ENCODE results near the gene NFIA. TPM values are rescaled to one million over a fixed set of nuclear protein-coding genes. Genes with fewer than 3 reads are reported as not detected.

The NFIA gene
- total and polyA plus RNA-seq, 10 of the 15 experiments (the other 5 are each of a cell fraction or from before 2014, with no cell fraction given): 0.10 to 0.16 TPM; not detected in 8

GRCh38 chr1:61224609-61225008 lies 142.2 kb downstream of the NFIA start:
- in situ Hi-C loops (cut with MboI): no loop called here
- ATAC-seq (no peak), DNase-seq (ENCODE audit: low read depth, low spot score) (no peak), FAIRE-seq (no peak)
- TF ChIP-seq CEBPB (IDR thresholded peaks at IDR 0.05; ENCODE audit: borderline replicate concordance in 1 of 2, low read depth in 2 of 2, low read length in 2 of 2) (no peak), HDAC2 (IDR thresholded peaks at IDR 0.05) (no peak), RELA (IDR thresholded peaks at IDR 0.05; ENCODE audit: borderline replicate concordance, partially characterized antibody) (no peak), PKNOX1 (IDR thresholded peaks at IDR 0.05) (no peak), TAF1 (IDR thresholded peaks at IDR 0.05; ENCODE audit: borderline replicate concordance, low read depth, low read length) (no peak), MYB (IDR thresholded peaks at IDR 0.05; ENCODE audit: borderline replicate concordance, low read depth, low read length) (no peak), DPF2 (IDR thresholded peaks at IDR 0.05) (no peak), CHD2 (IDR thresholded peaks at IDR 0.05; ENCODE audit: borderline replicate concordance, low read depth, low read length) (no peak), HDAC6 (IDR thresholded peaks at IDR 0.05; ENCODE audit: unreplicated experiment) (no peak), PAX8 (IDR thresholded peaks at IDR 0.05) (no peak), MTA2 (IDR thresholded peaks at IDR 0.05; ENCODE audit: low read depth) (no peak), CREB1 (IDR thresholded peaks at IDR 0.05; ENCODE audit: low read depth) (no peak), NFIC (IDR thresholded peaks at IDR 0.05; ENCODE audit: low read depth, low read length) (no peak)
- intact Hi-C loops (cut with micrococcal nuclease; ENCODE audit: unreplicated experiment): no loop called here
- H3K79me2 ChIP-seq (ENCODE audit: control insufficient read depth, insufficient read depth, low read length): no peaks in the 10 kb centered on the region
- no peak overlapping the region for H3K4me3 ChIP-seq
- no peaks in the 10 kb centered on the region; the same call in 1 of the 2 replicates for H4K20me1 ChIP-seq (ENCODE audit: control insufficient read depth, insufficient read depth)
- H3K4me1 ChIP-seq (ENCODE audit: control insufficient read depth, insufficient read depth, low read length): no peaks in the 10 kb centered on the region
- H3K9ac ChIP-seq (ENCODE audit: control insufficient read depth, insufficient read depth, low read length): no peak overlapping the region
- no peak overlapping the region for H3K4me2 ChIP-seq (ENCODE audit: control insufficient read depth, insufficient read depth)
- H2AFZ ChIP-seq (ENCODE audit: control insufficient read depth, low read depth, low read length): no peak overlapping the region
- no peaks in the 10 kb centered on the region for H3K36me3 ChIP-seq (ENCODE audit: control insufficient read depth in 2 of 2, insufficient read depth in 2 of 2, low read length in 1 of 2)
- ChIA-PET POLR2A (no interaction called here), SMC1A (ENCODE audit: uncharacterized antibody, unreplicated experiment) (no interaction called here), CTCF (no interaction called here), RAD21 (ENCODE audit: unreplicated experiment) (no interaction called here)
- no TSS peak for BruUV-seq (replicated peaks)
- no peaks in the 10 kb centered on the region for H3K9me3 ChIP-seq (replicated peaks; ENCODE audit: control insufficient read depth, insufficient read depth, low read length)
- 44% methylated on average over 1 of the region's 1 CpG for WGBS (ENCODE audit: insufficient coverage, insufficient replicate concordance, low lambda C conversion rate, missing lambda C conversion rate)
- no peak overlapping the region for H3K27ac ChIP-seq (ENCODE audit: control insufficient read depth, insufficient read depth)
- no peaks in the 10 kb centered on the region for H3K27me3 ChIP-seq (replicated peaks in 1 of 2; ENCODE audit: control insufficient read depth in 2 of 2, insufficient read depth in 2 of 2, low read length in 1 of 2)

Data from GM12878 (cell line).